ENCODE measurements around the gene SIPA1L3.

- TF ChIP-seq, protein P1, sequence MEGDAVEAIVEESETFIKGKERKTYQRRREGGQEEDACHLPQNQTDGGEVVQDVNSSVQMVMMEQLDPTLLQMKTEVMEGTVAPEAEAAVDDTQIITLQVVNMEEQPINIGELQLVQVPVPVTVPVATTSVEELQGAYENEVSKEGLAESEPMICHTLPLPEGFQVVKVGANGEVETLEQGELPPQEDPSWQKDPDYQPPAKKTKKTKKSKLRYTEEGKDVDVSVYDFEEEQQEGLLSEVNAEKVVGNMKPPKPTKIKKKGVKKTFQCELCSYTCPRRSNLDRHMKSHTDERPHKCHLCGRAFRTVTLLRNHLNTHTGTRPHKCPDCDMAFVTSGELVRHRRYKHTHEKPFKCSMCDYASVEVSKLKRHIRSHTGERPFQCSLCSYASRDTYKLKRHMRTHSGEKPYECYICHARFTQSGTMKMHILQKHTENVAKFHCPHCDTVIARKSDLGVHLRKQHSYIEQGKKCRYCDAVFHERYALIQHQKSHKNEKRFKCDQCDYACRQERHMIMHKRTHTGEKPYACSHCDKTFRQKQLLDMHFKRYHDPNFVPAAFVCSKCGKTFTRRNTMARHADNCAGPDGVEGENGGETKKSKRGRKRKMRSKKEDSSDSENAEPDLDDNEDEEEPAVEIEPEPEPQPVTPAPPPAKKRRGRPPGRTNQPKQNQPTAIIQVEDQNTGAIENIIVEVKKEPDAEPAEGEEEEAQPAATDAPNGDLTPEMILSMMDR (IDR thresholded peaks at IDR 0.05), result no peak
- TF ChIP-seq POLR2A (IDR thresholded peaks at IDR 0.05), result no peak
These were observed 182.4 kb downstream of the SIPA1L3 start for GRCh38 chr19:38089440-38089839.

Data from heart left ventricle (tissue), 13 donors.